ENCODE measurements around the gene HOXA6. TPM values are rescaled to one million over a fixed set of nuclear protein-coding genes. Genes with fewer than 3 reads are reported as not detected.

Gene HOXA6
- total RNA-seq, 1 donor from 2014 or later, result 6.5 TPM

- Histone ChIP-seq H3K4me3 (peak overlapping the region; percentile 57), H3K36me3 (no peaks in the 10 kb centered on the region), H3K9me3 (no peaks in the 10 kb centered on the region), H3K27ac (peak overlapping the region; percentile 83), H3K27me3 (no peaks in the 10 kb centered on the region), H3K4me1 (peaks cover 54% of the 10 kb centered on the region)
- DNase-seq (no peak), ATAC-seq (no peak)
- intact Hi-C loops (cut with DNase I), result no loop called here
- no peak for TF ChIP-seq CTCF (IDR thresholded peaks at IDR 0.05)
Measured at GRCh38 chr7:27131390-27131819, 16.2 kb downstream of the HOXA6 start.

- no peaks in the 10 kb centered on the region for H3K27me3 ChIP-seq
Measured at GRCh38 chr7:27130540-27131389, 16.8 kb downstream of the HOXA6 start, which contains the start of gene HOXA4. TSS of gene HOXA4 (minus strand) at chr7:27130757. CDS start at chr7:27130733, 24 bp downstream.

GRCh38 chr7:27129729-27130539, 17.6 kb downstream of the HOXA6 start:
- Histone ChIP-seq H3K9me3 (no peaks in the 10 kb centered on the region), H3K4me1 (peaks cover 46% of the 10 kb centered on the region), H3K4me3 (peak overlapping the region; percentile 57), H3K36me3 (no peaks in the 10 kb centered on the region), H3K27ac (peak overlapping the region; percentile 85), H3K27me3 (no peaks in the 10 kb centered on the region)
- DNase-seq (peak; percentile 65), ATAC-seq (peak; percentile 42)
- TF ChIP-seq CTCF (IDR thresholded peaks at IDR 0.05), result no peak
- intact Hi-C loops (cut with DNase I), result no loop called here

More at GRCh38 chr7:27130540-27131389, 16.8 kb downstream of the HOXA6 start, which contains the start of gene HOXA4:
- Histone ChIP-seq H3K36me3 (no peaks in the 10 kb centered on the region), H3K27ac (peak within 1 kb of the TSS; percentile 85), H3K4me1 (peaks cover 52% of the 10 kb centered on the region), H3K9me3 (no peaks in the 10 kb centered on the region), H3K4me3 (peak within 1 kb of the TSS; percentile 57)
- TF ChIP-seq CTCF (IDR thresholded peaks at IDR 0.05), result no peak
- intact Hi-C loops (cut with DNase I), result no loop called here
- peak; percentile 93 for DNase-seq
- ATAC-seq, result peak; percentile 98

- intact Hi-C loops (cut with DNase I), result no loop called here
- Histone ChIP-seq H3K27ac (peak overlapping the region; percentile 79), H3K36me3 (no peaks in the 10 kb centered on the region), H3K4me1 (peaks cover 45% of the 10 kb centered on the region), H3K27me3 (no peaks in the 10 kb centered on the region), H3K9me3 (no peaks in the 10 kb centered on the region), H3K4me3 (peak overlapping the region; percentile 57)
- ATAC-seq (no peak), DNase-seq (no peak)
- TF ChIP-seq CTCF (IDR thresholded peaks at IDR 0.05), result no peak
Measured at GRCh38 chr7:27128776-27129728, 18.5 kb downstream of the HOXA6 start.

- no peak for ATAC-seq
- Histone ChIP-seq H3K27me3 (peaks cover 5% of the 10 kb centered on the region), H3K36me3 (no peaks in the 10 kb centered on the region)
Measured at GRCh38 chr7:27128034-27128433, 19.5 kb downstream of the HOXA6 start.

More at GRCh38 chr7:27128034-27128433, 19.5 kb downstream of the HOXA6 start:
- no peaks in the 10 kb centered on the region for H3K9me3 ChIP-seq
- peak overlapping the region; percentile 79 for H3K27ac ChIP-seq
- peaks cover 34% of the 10 kb centered on the region for H3K4me1 ChIP-seq
- H3K4me3 ChIP-seq, result no peak overlapping the region
- intact Hi-C loops (cut with DNase I), result no loop called here
- no peak for DNase-seq
- no peak for TF ChIP-seq CTCF (IDR thresholded peaks at IDR 0.05)
